Measurements from ENCODE around the gene GPBP1. TPM values are rescaled to one million over a fixed set of nuclear protein-coding genes. Genes with fewer than 3 reads are reported as not detected.
"Not testable (repeated sequence)": the region's sequence is repeated elsewhere in the genome, so short reads cannot be mapped to it uniquely, and the experiment has no call there.

The GPBP1 gene
- total and polyA plus RNA-seq, 2 donors (not counting 1 experiment from before 2014, with no cell fraction given): 50.4 to 82.1 TPM

DNA sequence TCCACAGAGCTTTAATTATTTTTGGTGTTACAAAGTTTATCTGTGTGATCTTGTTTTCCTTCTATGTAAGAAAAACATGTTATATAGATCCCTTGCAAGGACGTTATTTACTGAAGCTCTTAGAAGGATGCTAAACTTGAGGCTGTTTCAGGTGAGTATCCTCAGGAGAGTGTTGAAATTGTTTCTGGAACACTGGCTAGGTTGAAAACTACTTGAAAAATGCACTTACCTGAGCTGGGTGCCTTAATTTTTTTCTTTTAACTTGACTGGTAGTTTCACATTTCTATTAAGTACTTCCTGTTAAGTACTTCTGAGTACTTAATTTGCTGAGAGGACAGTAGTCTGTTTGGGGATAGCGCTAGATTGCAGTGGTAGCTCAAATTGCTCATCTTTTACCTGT lies 18.1 kb downstream of the GPBP1 start:
- H3K4me3 ChIP-seq (replicated peaks in 1 of 4; ENCODE audit: control extremely low read depth in 1 of 4, insufficient read depth in 1 of 4, low read depth in 3 of 4, low read length in 4 of 4): no peak overlapping the region
- no peak for TF ChIP-seq EZH2 (IDR thresholded peaks at IDR 0.05; ENCODE audit: low read length, missing control alignments)
- TF ChIP-seq, protein P1, sequence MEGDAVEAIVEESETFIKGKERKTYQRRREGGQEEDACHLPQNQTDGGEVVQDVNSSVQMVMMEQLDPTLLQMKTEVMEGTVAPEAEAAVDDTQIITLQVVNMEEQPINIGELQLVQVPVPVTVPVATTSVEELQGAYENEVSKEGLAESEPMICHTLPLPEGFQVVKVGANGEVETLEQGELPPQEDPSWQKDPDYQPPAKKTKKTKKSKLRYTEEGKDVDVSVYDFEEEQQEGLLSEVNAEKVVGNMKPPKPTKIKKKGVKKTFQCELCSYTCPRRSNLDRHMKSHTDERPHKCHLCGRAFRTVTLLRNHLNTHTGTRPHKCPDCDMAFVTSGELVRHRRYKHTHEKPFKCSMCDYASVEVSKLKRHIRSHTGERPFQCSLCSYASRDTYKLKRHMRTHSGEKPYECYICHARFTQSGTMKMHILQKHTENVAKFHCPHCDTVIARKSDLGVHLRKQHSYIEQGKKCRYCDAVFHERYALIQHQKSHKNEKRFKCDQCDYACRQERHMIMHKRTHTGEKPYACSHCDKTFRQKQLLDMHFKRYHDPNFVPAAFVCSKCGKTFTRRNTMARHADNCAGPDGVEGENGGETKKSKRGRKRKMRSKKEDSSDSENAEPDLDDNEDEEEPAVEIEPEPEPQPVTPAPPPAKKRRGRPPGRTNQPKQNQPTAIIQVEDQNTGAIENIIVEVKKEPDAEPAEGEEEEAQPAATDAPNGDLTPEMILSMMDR (conservative IDR thresholded peaks at IDR 0.05 in 1 of 2, IDR thresholded peaks at IDR 0.05 in 1 of 2; ENCODE audit: low read depth in 1 of 2, low read length in 2 of 2): no peak
- peaks cover 94% of the 10 kb centered on the region for H3K79me2 ChIP-seq (ENCODE audit: control insufficient read depth, insufficient read depth, low read length)
- H3K27ac ChIP-seq (ENCODE audit: insufficient read depth, low read length): no peak overlapping the region
- no peak overlapping the region for H2AFZ ChIP-seq (ENCODE audit: low read length)
- no peak overlapping the region for H3K9ac ChIP-seq (ENCODE audit: insufficient read depth, low read length)
- no peak overlapping the region for H3K4me2 ChIP-seq (ENCODE audit: extremely low read depth, insufficient read depth, low read length)
- no peaks in the 10 kb centered on the region for H3K27me3 ChIP-seq (ENCODE audit: control insufficient read depth, insufficient read depth, low read length)
- H3K36me3 ChIP-seq (ENCODE audit: control insufficient read depth, insufficient read depth, low read length): no peaks in the 10 kb centered on the region
- no peaks in the 10 kb centered on the region for H3K9me3 ChIP-seq (ENCODE audit: control insufficient read depth, insufficient read depth, low read depth, low read length)
- no peaks in the 10 kb centered on the region for H3K4me1 ChIP-seq (ENCODE audit: control insufficient read depth, extremely low read depth, insufficient read depth, low read length)
- H4K20me1 ChIP-seq (ENCODE audit: control insufficient read depth, extremely low read depth, insufficient read depth, low read length): no peaks in the 10 kb centered on the region
- no peak for DNase-seq (ENCODE audit: low read depth in 2 of 2)

DNA sequence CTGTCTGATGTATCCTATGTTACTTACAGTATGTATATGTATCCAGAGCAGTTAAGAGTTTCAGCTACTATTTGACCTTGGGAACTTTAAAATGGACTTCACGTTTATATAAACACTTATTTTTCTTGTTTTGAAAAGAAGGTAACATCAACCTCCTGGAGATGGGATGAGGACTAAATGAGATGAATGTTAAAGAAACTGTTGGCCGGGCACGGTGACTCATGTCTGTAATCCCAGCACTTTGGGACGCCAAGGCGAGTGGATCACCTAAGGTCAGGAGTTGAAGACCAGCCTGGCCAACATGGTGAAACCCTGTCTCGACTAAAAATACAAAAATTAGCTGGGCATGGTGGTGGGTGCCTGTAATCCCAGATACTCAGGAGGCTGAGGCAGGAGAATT lies 19.0 kb downstream of the GPBP1 start:
- not testable (repeated sequence) for H3K36me3 ChIP-seq (ENCODE audit: control insufficient read depth, insufficient read depth, low read length); H3K4me3 ChIP-seq (replicated peaks in 1 of 4; ENCODE audit: control extremely low read depth in 1 of 4, insufficient read depth in 1 of 4, low read depth in 3 of 4, low read length in 4 of 4); H3K4me1 ChIP-seq (ENCODE audit: control insufficient read depth, extremely low read depth, insufficient read depth, low read length); H3K9me3 ChIP-seq (ENCODE audit: control insufficient read depth, insufficient read depth, low read depth, low read length); H4K20me1 ChIP-seq (ENCODE audit: control insufficient read depth, extremely low read depth, insufficient read depth, low read length); H3K4me2 ChIP-seq (ENCODE audit: extremely low read depth, insufficient read depth, low read length); H2AFZ ChIP-seq (ENCODE audit: low read length); H3K9ac ChIP-seq (ENCODE audit: insufficient read depth, low read length); DNase-seq (ENCODE audit: low read depth in 2 of 2); H3K27me3 ChIP-seq (ENCODE audit: control insufficient read depth, insufficient read depth, low read length); H3K27ac ChIP-seq (ENCODE audit: insufficient read depth, low read length)
- H3K79me2 ChIP-seq (ENCODE audit: control insufficient read depth, insufficient read depth, low read length): peaks cover 90% of the 10 kb centered on the region

DNA sequence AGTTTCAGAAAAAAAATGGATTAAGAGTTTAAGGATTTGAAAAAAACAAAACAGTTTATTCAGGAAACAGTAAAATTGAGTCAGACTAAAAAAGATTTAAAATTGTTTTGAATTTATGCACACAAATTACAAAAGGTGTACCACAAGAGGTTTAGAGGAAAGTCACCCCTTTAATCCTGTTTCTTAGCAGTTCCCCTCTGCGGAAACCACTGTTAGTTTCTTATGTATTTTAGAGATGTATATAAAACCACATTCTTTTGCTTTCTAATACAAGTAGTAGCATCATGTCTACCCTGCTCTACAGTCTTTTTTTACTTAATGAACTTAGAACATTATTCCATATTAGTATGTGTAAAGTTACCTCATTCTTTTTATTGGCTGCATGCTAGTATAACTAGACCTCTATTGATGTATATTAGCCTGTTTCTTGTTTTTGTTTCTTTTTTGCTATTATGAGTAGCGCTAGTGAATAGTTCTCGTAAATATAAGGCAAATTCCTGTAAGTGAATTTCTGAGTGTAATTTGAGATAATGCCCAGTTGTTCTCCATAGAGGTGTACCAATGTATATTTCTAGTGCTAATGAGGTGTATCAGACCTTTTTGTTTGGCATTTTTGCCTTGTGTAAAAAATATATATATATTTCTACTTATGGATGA lies 20.0 kb downstream of the GPBP1 start:
- no peak for DNase-seq (ENCODE audit: low read depth in 2 of 2)
- no peak overlapping the region for H2AFZ ChIP-seq (ENCODE audit: low read length)
- H3K36me3 ChIP-seq (ENCODE audit: control insufficient read depth, insufficient read depth, low read length): no peaks in the 10 kb centered on the region
- no peak overlapping the region for H3K4me2 ChIP-seq (ENCODE audit: extremely low read depth, insufficient read depth, low read length)
- peaks cover 89% of the 10 kb centered on the region for H3K79me2 ChIP-seq (ENCODE audit: control insufficient read depth, insufficient read depth, low read length)
- H3K4me3 ChIP-seq (replicated peaks in 1 of 4; ENCODE audit: control extremely low read depth in 1 of 4, insufficient read depth in 1 of 4, low read depth in 3 of 4, low read length in 4 of 4): no peak overlapping the region
- no peak overlapping the region for H3K9ac ChIP-seq (ENCODE audit: insufficient read depth, low read length)
- H3K27me3 ChIP-seq (ENCODE audit: control insufficient read depth, insufficient read depth, low read length): no peaks in the 10 kb centered on the region
- H3K27ac ChIP-seq (ENCODE audit: insufficient read depth, low read length): no peak overlapping the region
- TF ChIP-seq, protein P1 (conservative IDR thresholded peaks at IDR 0.05 in 1 of 2, IDR thresholded peaks at IDR 0.05 in 1 of 2; ENCODE audit: low read depth in 1 of 2, low read length in 2 of 2): no peak
- TF ChIP-seq EZH2 (IDR thresholded peaks at IDR 0.05; ENCODE audit: low read length, missing control alignments): no peak
- no peaks in the 10 kb centered on the region for H3K4me1 ChIP-seq (ENCODE audit: control insufficient read depth, extremely low read depth, insufficient read depth, low read length)
- no peaks in the 10 kb centered on the region for H3K9me3 ChIP-seq (ENCODE audit: control insufficient read depth, insufficient read depth, low read depth, low read length)
- no peaks in the 10 kb centered on the region for H4K20me1 ChIP-seq (ENCODE audit: control insufficient read depth, extremely low read depth, insufficient read depth, low read length)
